Prostate gland (tissue), 2 donors: Measurements from ENCODE around the gene HMOX1. TPM values are rescaled to one million over a fixed set of nuclear protein-coding genes. Genes with fewer than 3 reads are reported as not detected.

Experiments
- DNase-seq: peaks from one replicate; pipeline ENCODE4 v3.0.0-alpha.2; 2019; ENCODE audit warnings: low spot score
- H3K27ac ChIP-seq, 2 donors: fragments of 200-600 bp; sonication (generic); 2 replicates each; pipeline ENCODE4 v1.5.1; 2017 to 2019
- H3K27me3 ChIP-seq: fragments of 200-600 bp; sonication (generic); replicated peaks from 2 replicates; pipeline ENCODE4 v1.5.1; 2019; ENCODE audit not compliant: insufficient read depth
- H3K36me3 ChIP-seq, 2 donors: fragments of 200-600 bp; sonication (generic); 1 replicate in 1 of 2; 2 replicates in 1 of 2; pipeline versions ENCODE4 v1.5.1 to v1.8.1; 2017 to 2019
- H3K4me1 ChIP-seq: fragments of 200-600 bp; sonication (generic); replicated peaks from 2 replicates; pipeline ENCODE4 v1.5.1; 2019
- H3K4me3 ChIP-seq, 2 donors: fragments of 200-600 bp; sonication (generic); 2 replicates each; pipeline ENCODE4 v1.5.1; 2017 to 2019
- H3K9me3 ChIP-seq: fragments of 200-600 bp; sonication (generic); 2 replicates; pipeline ENCODE4 v1.5.1; 2017
- POLR2A ChIP-seq: fragments of 450-650 bp; IDR thresholded peaks from one replicate; pipeline ENCODE4 v1.6.1; 2016; ENCODE audit warnings: antibody characterized with exemption, mild to moderate bottlenecking
- POLR2AphosphoS5 ChIP-seq: sonication (generic); formaldehyde crosslinking; IDR thresholded peaks from one replicate; pipeline ENCODE4 v1.6.1; 2017; ENCODE audit warnings: antibody characterized with exemption
- WGBS: methylation state at CpG from one replicate; pipeline ENCODE4 v1.1.5; 2018; 5-methylcytosine and 5-hydroxymethylcytosine counted together
- intact Hi-C: fragments of 100-400 bp; cut with DNase I; formaldehyde crosslinking; loops from one replicate; pipeline ENCODE4 v1.14.2; 2022
- total RNA-seq, 2 donors: library from RNA; depleted of rRNA; stranded (reverse); fragments of >200 nt; gene quantifications; one replicate each; pipeline ENCODE4 v1.1.0, GENCODE V29; 2016
- TF ChIP-seq, protein P1 (sequence below), 4 experiments: fragments of 200-600 bp in 2 of 4; fragments of 450-650 bp in 2 of 4; sonication (generic) in 2 of 4; IDR thresholded peaks; 1 replicate in 3 of 4; 2 replicates in 1 of 4; pipeline ENCODE4 v1.5.1; 2016 to 2019; ENCODE audit warnings: antibody characterized with exemption in 4 of 4, mild to moderate bottlenecking in 2 of 4, moderate library complexity in 2 of 4

Gene HMOX1
- total RNA-seq, 2 donors from 2014 or later, result 3.5 to 31.5 TPM

- intact Hi-C loops, result no loop called here
- WGBS, result 89% methylated on average over 7 of the region's 7 CpGs
- no peaks in the 10 kb centered on the region for H3K9me3 ChIP-seq
Measured at GRCh38 chr22:35407362-35407761, 26.5 kb downstream of the HMOX1 start.

GRCh38 chr22:35409783-35410662 lies 29.1 kb downstream of the HMOX1 start:
- H3K36me3 ChIP-seq, result peaks cover 6 to 21% of the 10 kb centered on the region in 2 donors
- H3K27ac ChIP-seq, result no peak overlapping the region
- no peaks in the 10 kb centered on the region for H3K9me3 ChIP-seq
- DNase-seq, result no peak
- no peaks in the 10 kb centered on the region for H3K4me1 ChIP-seq
- WGBS, result 83% methylated on average over 16 of the region's 16 CpGs
- H3K27me3 ChIP-seq, result no peaks in the 10 kb centered on the region
- TF ChIP-seq POLR2AphosphoS5 (no peak), POLR2A (no peak)
- TF ChIP-seq, protein P1, sequence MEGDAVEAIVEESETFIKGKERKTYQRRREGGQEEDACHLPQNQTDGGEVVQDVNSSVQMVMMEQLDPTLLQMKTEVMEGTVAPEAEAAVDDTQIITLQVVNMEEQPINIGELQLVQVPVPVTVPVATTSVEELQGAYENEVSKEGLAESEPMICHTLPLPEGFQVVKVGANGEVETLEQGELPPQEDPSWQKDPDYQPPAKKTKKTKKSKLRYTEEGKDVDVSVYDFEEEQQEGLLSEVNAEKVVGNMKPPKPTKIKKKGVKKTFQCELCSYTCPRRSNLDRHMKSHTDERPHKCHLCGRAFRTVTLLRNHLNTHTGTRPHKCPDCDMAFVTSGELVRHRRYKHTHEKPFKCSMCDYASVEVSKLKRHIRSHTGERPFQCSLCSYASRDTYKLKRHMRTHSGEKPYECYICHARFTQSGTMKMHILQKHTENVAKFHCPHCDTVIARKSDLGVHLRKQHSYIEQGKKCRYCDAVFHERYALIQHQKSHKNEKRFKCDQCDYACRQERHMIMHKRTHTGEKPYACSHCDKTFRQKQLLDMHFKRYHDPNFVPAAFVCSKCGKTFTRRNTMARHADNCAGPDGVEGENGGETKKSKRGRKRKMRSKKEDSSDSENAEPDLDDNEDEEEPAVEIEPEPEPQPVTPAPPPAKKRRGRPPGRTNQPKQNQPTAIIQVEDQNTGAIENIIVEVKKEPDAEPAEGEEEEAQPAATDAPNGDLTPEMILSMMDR (IDR thresholded peaks at IDR 0.05), result no peak
- intact Hi-C loops, result no loop called here
- no peak overlapping the region for H3K4me3 ChIP-seq

More at GRCh38 chr22:35407362-35407761, 26.5 kb downstream of the HMOX1 start:
- no peaks in the 10 kb centered on the region for H3K4me1 ChIP-seq
- no peak for DNase-seq
- no peaks in the 10 kb centered on the region for H3K27me3 ChIP-seq
- peaks cover 6 to 21% of the 10 kb centered on the region in 2 donors for H3K36me3 ChIP-seq
- TF ChIP-seq POLR2A, result no peak
- no peak for TF ChIP-seq POLR2AphosphoS5
- TF ChIP-seq, protein P1 (IDR thresholded peaks at IDR 0.05), result no peak
- no peak overlapping the region for H3K27ac ChIP-seq
- H3K4me3 ChIP-seq, result no peak overlapping the region

GRCh38 chr22:35410663-35411034 lies 29.8 kb downstream of the HMOX1 start:
- TF ChIP-seq POLR2AphosphoS5 (no peak), POLR2A (no peak)
- TF ChIP-seq, protein P1 (IDR thresholded peaks at IDR 0.05), result no peak
- 87% methylated on average over 6 of the region's 6 CpGs for WGBS
- Histone ChIP-seq H3K4me1 (no peaks in the 10 kb centered on the region), H3K9me3 (no peaks in the 10 kb centered on the region), H3K27me3 (no peaks in the 10 kb centered on the region), H3K4me3 (no peak overlapping the region), H3K36me3 (peaks cover 6 to 21% of the 10 kb centered on the region in 2 donors), H3K27ac (no peak overlapping the region)
- intact Hi-C loops, result no loop called here
- DNase-seq, result no peak

DNA sequence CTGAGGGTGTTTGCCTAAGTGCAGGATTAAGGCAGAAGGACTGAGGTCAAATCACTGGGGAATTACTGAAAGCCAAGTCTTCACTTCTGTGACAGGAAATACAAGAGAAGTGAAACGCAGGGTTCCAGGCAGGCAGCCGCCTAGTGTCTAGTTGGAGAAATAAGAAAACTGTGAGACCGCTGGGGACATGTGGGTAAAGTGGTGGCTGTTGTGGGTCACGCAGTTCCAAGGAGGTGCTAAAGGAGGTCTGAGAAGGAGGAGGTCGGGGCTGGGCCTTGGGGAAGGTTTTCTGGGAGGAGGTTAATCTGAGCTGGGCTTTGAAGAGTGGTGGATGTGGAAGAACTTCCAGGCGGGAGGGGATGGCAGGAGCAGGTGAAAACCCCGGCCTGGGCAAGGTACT lies 30.2 kb downstream of the HMOX1 start:
- WGBS, result 85% methylated on average over 7 of the region's 7 CpGs

More for the DNA sequence above, 30.2 kb downstream of the HMOX1 start:
- intact Hi-C loops, result no loop called here
- Histone ChIP-seq H3K27me3 (no peaks in the 10 kb centered on the region), H3K27ac (no peak overlapping the region), H3K4me3 (no peak overlapping the region), H3K4me1 (no peaks in the 10 kb centered on the region), H3K9me3 (no peaks in the 10 kb centered on the region), H3K36me3 (peaks cover 6 to 21% of the 10 kb centered on the region in 2 donors)
- TF ChIP-seq POLR2AphosphoS5 (no peak), POLR2A (no peak)
- TF ChIP-seq, protein P1 (IDR thresholded peaks at IDR 0.05), result no peak
- DNase-seq, result no peak
